OCI-LY1 (cell line): ENCODE data around the gene DNMT3A.

Source experiments
- EZH2 ChIP-seq: fragments of 200-600 bp; sonication (generic), shearing (Covaris generic); IDR thresholded peaks from 2 replicates; pipeline ENCODE4 v1.8.0; 2017; ENCODE audit warnings: borderline replicate concordance, mixed run types, mild to moderate bottlenecking, antibody characterized with exemption, low read length, moderate library complexity, mixed read lengths
- TF ChIP-seq, protein P1 (sequence below): fragments of 200-600 bp; sonication (generic), shearing (Covaris generic); IDR thresholded peaks from 2 replicates; pipeline ENCODE4 v1.5.1; 2017; ENCODE audit warnings: mild to moderate bottlenecking, antibody characterized with exemption, low read length, moderate library complexity, mixed read lengths

DNA sequence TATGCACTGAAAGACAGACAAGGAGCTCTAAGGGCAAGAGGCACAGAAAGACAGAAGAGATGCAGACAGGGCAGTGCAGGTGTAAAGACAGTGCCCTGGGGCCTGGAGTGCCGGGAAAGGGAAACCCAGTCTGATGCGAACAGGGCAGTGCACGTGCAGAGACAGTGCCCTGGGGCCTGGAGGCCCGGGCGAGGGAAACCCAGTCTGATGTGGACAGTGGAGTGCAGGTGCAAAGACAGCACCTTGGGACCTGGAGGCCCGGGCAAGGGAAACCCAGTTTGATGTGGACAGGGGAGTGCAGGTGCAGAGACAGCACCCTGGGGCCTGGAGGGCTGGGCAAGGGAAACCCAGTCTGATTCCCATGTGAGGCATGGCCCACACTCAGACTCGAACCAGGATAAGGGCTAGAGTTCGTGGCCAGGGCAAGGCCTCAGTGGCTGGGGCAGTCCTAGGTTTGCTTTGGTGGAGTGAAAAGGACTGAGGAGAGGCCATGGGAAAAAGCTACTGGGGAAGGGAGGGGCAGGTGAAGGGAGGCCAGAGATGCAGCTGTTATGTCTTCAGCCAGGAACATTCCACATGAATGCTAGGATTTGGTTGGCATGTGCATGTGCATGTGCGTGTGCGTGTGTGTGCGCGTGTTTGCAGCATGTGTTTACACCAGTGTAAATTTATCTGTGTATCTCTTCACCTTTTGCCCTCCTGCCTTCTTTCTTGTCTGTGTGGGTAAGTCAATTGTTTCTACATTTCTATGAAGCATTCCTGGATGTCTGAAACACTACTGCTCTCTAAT is 39.1 kb upstream of the DNMT3A start:
- TF ChIP-seq, protein P1, sequence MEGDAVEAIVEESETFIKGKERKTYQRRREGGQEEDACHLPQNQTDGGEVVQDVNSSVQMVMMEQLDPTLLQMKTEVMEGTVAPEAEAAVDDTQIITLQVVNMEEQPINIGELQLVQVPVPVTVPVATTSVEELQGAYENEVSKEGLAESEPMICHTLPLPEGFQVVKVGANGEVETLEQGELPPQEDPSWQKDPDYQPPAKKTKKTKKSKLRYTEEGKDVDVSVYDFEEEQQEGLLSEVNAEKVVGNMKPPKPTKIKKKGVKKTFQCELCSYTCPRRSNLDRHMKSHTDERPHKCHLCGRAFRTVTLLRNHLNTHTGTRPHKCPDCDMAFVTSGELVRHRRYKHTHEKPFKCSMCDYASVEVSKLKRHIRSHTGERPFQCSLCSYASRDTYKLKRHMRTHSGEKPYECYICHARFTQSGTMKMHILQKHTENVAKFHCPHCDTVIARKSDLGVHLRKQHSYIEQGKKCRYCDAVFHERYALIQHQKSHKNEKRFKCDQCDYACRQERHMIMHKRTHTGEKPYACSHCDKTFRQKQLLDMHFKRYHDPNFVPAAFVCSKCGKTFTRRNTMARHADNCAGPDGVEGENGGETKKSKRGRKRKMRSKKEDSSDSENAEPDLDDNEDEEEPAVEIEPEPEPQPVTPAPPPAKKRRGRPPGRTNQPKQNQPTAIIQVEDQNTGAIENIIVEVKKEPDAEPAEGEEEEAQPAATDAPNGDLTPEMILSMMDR = no peak
- TF ChIP-seq EZH2 = no peak
